IMR-90 (cell line): ENCODE results near the gene ADAM30. TPM values are rescaled to one million over a fixed set of nuclear protein-coding genes. Genes with fewer than 3 reads are reported as not detected.

ENCODE experiments used
- ATAC-seq: fragments of 200-7000 bp; cut with Tn5 transposase; 2 replicates; pipeline ENCODE4 v1.9.1; 2020; ENCODE audit warnings: low read depth, mild to moderate bottlenecking, moderate library complexity
- BruUV-seq: library from RNA; stranded (reverse); fragments of 400-500 nt; replicated peaks from 2 replicates; lab custom pipeline; 2021; lab: Mats Ljungman, UMichigan
- CTCF ChIA-PET: fragments of 300-600 bp; formaldehyde crosslinking; extraction: SDS; loops from one replicate; lab custom pipeline; 2021; ENCODE audit warnings: antibody characterized with exemption; lab: Yijun Ruan, JAX
- POLR2A ChIA-PET: fragments of 300-600 bp; sonication (Branson Sonifier 250); formaldehyde crosslinking; loops from one replicate; lab custom pipeline; 2022; ENCODE audit warnings: antibody characterized with exemption; ENCODE audit not compliant: unreplicated experiment; lab: Charles Lee
- DNase-seq: peaks from one replicate; pipeline ENCODE4 v3.0.0; 2013
- H2AFZ ChIP-seq: replicated peaks from 2 replicates; pipeline ENCODE3; 2013; ENCODE audit warnings: low read length, mild to moderate bottlenecking; ENCODE audit not compliant: poor library complexity
- H2AK5ac ChIP-seq: 2 replicates; pipeline ENCODE4 v1.6.1; 2013; ENCODE audit warnings: low read depth, low read length, inconsistent platforms
- H2AK9ac ChIP-seq: replicated peaks from 2 replicates; pipeline ENCODE3; 2013; ENCODE audit warnings: mild to moderate bottlenecking, low read depth, low read length, moderate library complexity; ENCODE audit not compliant: poor library complexity
- H2BK120ac ChIP-seq: 2 replicates; pipeline ENCODE4 v1.6.1; 2013; ENCODE audit warnings: low read depth, low read length, inconsistent platforms
- H2BK15ac ChIP-seq: 3 replicates; pipeline ENCODE4 v1.6.1; 2013; ENCODE audit warnings: low read depth, low read length, inconsistent platforms
- H2BK20ac ChIP-seq: 2 replicates; pipeline ENCODE4 v1.6.1; 2013; ENCODE audit warnings: low read depth, mild to moderate bottlenecking, inconsistent platforms, low read length, moderate library complexity
- H2BK5ac ChIP-seq: 2 replicates; pipeline ENCODE4 v1.6.1; 2013; ENCODE audit warnings: mild to moderate bottlenecking, low read depth, low read length, inconsistent platforms; ENCODE audit not compliant: poor library complexity, severe bottlenecking
- H3K14ac ChIP-seq: replicated peaks from 2 replicates; pipeline ENCODE4 v1.6.1; 2013; ENCODE audit warnings: low read depth, low read length, inconsistent platforms
- H3K18ac ChIP-seq: 2 replicates; pipeline ENCODE4 v1.6.1; 2013; ENCODE audit warnings: low read depth, low read length, control low read depth
- H3K23ac ChIP-seq: 2 replicates; pipeline ENCODE4 v1.6.1; 2013; ENCODE audit warnings: low read depth, low read length, inconsistent platforms
- H3K27ac ChIP-seq: 2 replicates; pipeline ENCODE4 v1.5.1; 2013; ENCODE audit warnings: mild to moderate bottlenecking, control low read depth, low read length; ENCODE audit not compliant: insufficient read depth
- H3K27me3 ChIP-seq: 2 replicates; pipeline ENCODE4 v1.6.1; 2013; ENCODE audit warnings: low read length; ENCODE audit not compliant: control insufficient read depth, insufficient read depth
- H3K36me3 ChIP-seq: 2 replicates; pipeline ENCODE4 v1.6.1; 2013; ENCODE audit warnings: low read length, mixed read lengths; ENCODE audit not compliant: control insufficient read depth, insufficient read depth
- H3K4ac ChIP-seq: 2 replicates; pipeline ENCODE4 v1.6.1; 2013; ENCODE audit warnings: low read depth, low read length, inconsistent platforms
- H3K4me1 ChIP-seq: 2 replicates; pipeline ENCODE4 v1.6.1; 2013; ENCODE audit warnings: low read length, mixed read lengths; ENCODE audit not compliant: control insufficient read depth, insufficient read depth
- H3K4me2 ChIP-seq: 2 replicates; pipeline ENCODE4 v1.6.1; 2013; ENCODE audit warnings: low read depth, mild to moderate bottlenecking, control low read depth, low read length, moderate library complexity
- H3K4me3 ChIP-seq: 2 replicates; pipeline ENCODE4 v1.5.1; 2013; ENCODE audit warnings: low read depth, mild to moderate bottlenecking, control low read depth, low read length, moderate library complexity; ENCODE audit not compliant: insufficient read depth
- H3K56ac ChIP-seq: 2 replicates; pipeline ENCODE4 v1.6.1; 2013; ENCODE audit warnings: low read length, inconsistent platforms; ENCODE audit not compliant: insufficient read depth; ENCODE audit errors: extremely low read depth
- H3K79me1 ChIP-seq, 2 experiments: 2 replicates each; pipeline ENCODE4 v1.6.1; 2013; ENCODE audit warnings: low read length in 2 of 2, inconsistent platforms in 1 of 2, low read depth in 1 of 2
- H3K9ac ChIP-seq: 2 replicates; pipeline ENCODE4 v1.6.1; 2013; ENCODE audit warnings: low read depth, low read length, control low read depth
- H3K9me1 ChIP-seq: 2 replicates; pipeline ENCODE4 v1.6.1; 2013; ENCODE audit warnings: low read length, inconsistent platforms; ENCODE audit not compliant: insufficient read depth
- H3K9me3 ChIP-seq: 2 replicates; pipeline ENCODE4 v1.6.1; 2013; ENCODE audit warnings: low read length; ENCODE audit not compliant: control insufficient read depth, insufficient read depth
- H4K20me1 ChIP-seq: 2 replicates; pipeline ENCODE4 v1.6.1; 2013; ENCODE audit warnings: low read length, inconsistent platforms; ENCODE audit not compliant: insufficient read depth
- H4K5ac ChIP-seq: 2 replicates; pipeline ENCODE4 v1.6.1; 2013; ENCODE audit warnings: mild to moderate bottlenecking, low read depth, low read length, control low read depth
- H4K8ac ChIP-seq, 2 experiments: 2 replicates each; pipeline ENCODE4 v1.6.1; 2013; ENCODE audit warnings: low read depth in 2 of 2, low read length in 2 of 2, control low read depth in 1 of 2, inconsistent platforms in 1 of 2
- H4K91ac ChIP-seq: 2 replicates; pipeline ENCODE4 v1.6.1; 2013; ENCODE audit warnings: low read depth, low read length, inconsistent platforms; ENCODE audit not compliant: insufficient read depth
- BHLHE40 ChIP-seq: fragments of 150-350 bp; IDR thresholded peaks from 2 replicates; pipeline ENCODE4 v1.6.1; 2016; ENCODE audit warnings: mild to moderate bottlenecking, low read depth, low read length
- CEBPB ChIP-seq: IDR thresholded peaks from 2 replicates; pipeline ENCODE4 v1.6.1; 2012; ENCODE audit warnings: low read depth, low read length, improper control_type of control experiment
- CHD1 ChIP-seq: IDR thresholded peaks from 2 replicates; pipeline ENCODE4 v1.6.1; 2012; ENCODE audit warnings: low read depth, low read length, improper control_type of control experiment
- CTCF ChIP-seq: conservative IDR thresholded peaks from 2 replicates; pipeline ENCODE4 v1.5.1; 2012; ENCODE audit warnings: mild to moderate bottlenecking, low read depth, low read length, improper control_type of control experiment
- ELK1 ChIP-seq: fragments of 150-350 bp; IDR thresholded peaks from 2 replicates; pipeline ENCODE4 v1.6.1; 2016; ENCODE audit warnings: low read depth, mild to moderate bottlenecking, low read length, moderate library complexity, borderline replicate concordance
- FOS ChIP-seq: fragments of 150-350 bp; IDR thresholded peaks from 2 replicates; pipeline ENCODE4 v1.6.1; 2016; ENCODE audit warnings: low read depth, low read length
- MAFK ChIP-seq: IDR thresholded peaks from 2 replicates; pipeline ENCODE4 v1.6.1; 2012; ENCODE audit warnings: low read depth, low read length, improper control_type of control experiment
- MXI1 ChIP-seq: IDR thresholded peaks from 2 replicates; pipeline ENCODE4 v1.6.1; 2012; ENCODE audit warnings: low read depth, mild to moderate bottlenecking, low read length, moderate library complexity, borderline replicate concordance
- NFE2L2 ChIP-seq: fragments of 150-350 bp; IDR thresholded peaks from 2 replicates; pipeline ENCODE4 v1.6.1; 2016; ENCODE audit warnings: low read depth, mild to moderate bottlenecking, low read length
- POLR2A ChIP-seq: IDR thresholded peaks from 2 replicates; pipeline ENCODE4 v1.6.1; 2012; ENCODE audit warnings: mild to moderate bottlenecking, low read depth, low read length
- RAD21 ChIP-seq: IDR thresholded peaks from 2 replicates; pipeline ENCODE4 v1.6.1; 2012; ENCODE audit warnings: low read length, improper control_type of control experiment
- RFX5 ChIP-seq: IDR thresholded peaks from 2 replicates; pipeline ENCODE4 v1.8.0; 2012; ENCODE audit warnings: low read depth, mild to moderate bottlenecking, low read length, moderate library complexity
- SMC3 ChIP-seq: fragments of 150-350 bp; IDR thresholded peaks from 2 replicates; pipeline ENCODE4 v1.6.1; 2016; ENCODE audit warnings: low read depth, mild to moderate bottlenecking, antibody characterized with exemption, low read length, moderate library complexity
- USF2 ChIP-seq: fragments of 150-350 bp; IDR thresholded peaks from 2 replicates; pipeline ENCODE4 v1.6.1; 2017; ENCODE audit warnings: mild to moderate bottlenecking, antibody characterized with exemption, low read length, low read depth
- WGBS, 2 experiments: methylation state at CpG; one replicate each; pipeline versions ENCODE4 v1.1.5 to v1.1.7; 2013; ENCODE audit warnings: missing lambda C conversion rate in 2 of 2; ENCODE audit not compliant: insufficient read length in 1 of 2; ENCODE audit errors: extremely low coverage in 2 of 2; 5-methylcytosine and 5-hydroxymethylcytosine counted together
- dilution Hi-C: fragments of 300-500 bp; cut with HindIII; formaldehyde crosslinking; loops from one replicate; pipeline ENCODE4 v1.14.3; 2018; ENCODE audit warnings: low sequenced_read_pairs; ENCODE audit not compliant: unreplicated experiment
- in situ Hi-C: fragments of 300-500 bp; cut with MboI; formaldehyde crosslinking; loops from 3 replicates; pipeline ENCODE4 v1.14.3; 2019; ENCODE audit warnings: low sequenced_read_pairs, inconsistent platforms, mixed read lengths
- intact Hi-C: fragments of 100-400 bp; cut with micrococcal nuclease; formaldehyde crosslinking; loops from 2 replicates; pipeline ENCODE4 v1.10.0; 2022
- polyA plus RNA-seq, 3 experiments: library from polyadenylated mRNA; depleted of rRNA; stranded (reverse); fragments of >200 nt; gene quantifications; 2 replicates each; pipeline ENCODE4 v1.2.3, GENCODE V29; 2012; ENCODE audit warnings: low replicate concordance in 1 of 3
- total RNA-seq: library from RNA; depleted of rRNA; stranded (reverse); fragments of >200 nt; gene quantifications from 2 replicates; pipeline ENCODE4 v1.2.3, GENCODE V29; 2012

The ADAM30 gene
- total and polyA plus RNA-seq, 2 of the 4 experiments (the other 2 are of a cell fraction), result not detected

- TF ChIP-seq RFX5, result no peak
Measured at GRCh38 chr1:119929643-119930315, 33.5 kb upstream of the ADAM30 start (continued).

GRCh38 chr1:119926553-119926952 lies 30.2 kb upstream of the ADAM30 start:
- no TSS peak for BruUV-seq
- no peaks in the 10 kb centered on the region for H4K20me1 ChIP-seq
- ATAC-seq (no peak), DNase-seq (no peak)
- H3K27me3 ChIP-seq, result no peaks in the 10 kb centered on the region
- H3K4me3 ChIP-seq, result no peak overlapping the region
- dilution Hi-C loops (no loop called here), intact Hi-C loops (loop anchor here (10.0 kb wide), 1 partner anchor 182 kb away; no protein-coding TSS in a partner anchor), in situ Hi-C loops (loop anchor here (10.0 kb wide), 1 partner anchor 192 kb away; no protein-coding TSS in a partner anchor)
- no peak overlapping the region for H2AK9ac ChIP-seq
- peaks cover 4 to 16% of the 10 kb centered on the region in 2 experiments; a peak in 1 of 4 replicates for H3K79me1 ChIP-seq
- H4K8ac ChIP-seq, result no peak overlapping the region
- POLR2A ChIA-PET, result no interaction called here
- CTCF ChIA-PET, result no interaction called here
- no peak overlapping the region for H2AK5ac ChIP-seq
- no peak overlapping the region for H4K5ac ChIP-seq
- H3K4me1 ChIP-seq, result no peaks in the 10 kb centered on the region
- no CpG with 5 or more reads among the region's 3 CpGs for WGBS, 2 experiments
- H2BK20ac ChIP-seq, result no peak overlapping the region
- H3K36me3 ChIP-seq, result peaks cover 57% of the 10 kb centered on the region
- no peak overlapping the region for H2BK120ac ChIP-seq
- H2AFZ ChIP-seq, result no peak overlapping the region
- H3K27ac ChIP-seq, result no peak overlapping the region
- H3K14ac ChIP-seq, result no peak overlapping the region
- H3K4me2 ChIP-seq, result no peak overlapping the region
- peaks cover 10% of the 10 kb centered on the region; the same call in 1 of the 2 replicates for H3K9me1 ChIP-seq
- H3K56ac ChIP-seq, result no peak overlapping the region
- no peak overlapping the region for H2BK15ac ChIP-seq
- H3K4ac ChIP-seq, result no peak overlapping the region
- no peak overlapping the region for H3K18ac ChIP-seq
- no peaks in the 10 kb centered on the region for H3K9me3 ChIP-seq
- H3K23ac ChIP-seq, result no peak overlapping the region
- H2BK5ac ChIP-seq, result no peak overlapping the region
- no peak overlapping the region for H4K91ac ChIP-seq
- no peak overlapping the region for H3K9ac ChIP-seq
- no peak for TF ChIP-seq MXI1
- no peak for TF ChIP-seq POLR2A
- no peak for TF ChIP-seq RFX5
- no peak for TF ChIP-seq RAD21
- TF ChIP-seq CTCF, result no peak
- no peak for TF ChIP-seq SMC3
- TF ChIP-seq USF2, result no peak
- TF ChIP-seq FOS, result no peak
- no peak for TF ChIP-seq BHLHE40
- TF ChIP-seq NFE2L2, result no peak
- no peak for TF ChIP-seq MAFK
- TF ChIP-seq CEBPB, result no peak
- TF ChIP-seq ELK1, result no peak
- no peak for TF ChIP-seq CHD1
